ENCODE data around the gene CPSF4.

CPSF4 gene

GRCh38 chr7:99449326-99449725 lies 10.6 kb downstream of the CPSF4 start:
- no peak for DNase-seq

DNA sequence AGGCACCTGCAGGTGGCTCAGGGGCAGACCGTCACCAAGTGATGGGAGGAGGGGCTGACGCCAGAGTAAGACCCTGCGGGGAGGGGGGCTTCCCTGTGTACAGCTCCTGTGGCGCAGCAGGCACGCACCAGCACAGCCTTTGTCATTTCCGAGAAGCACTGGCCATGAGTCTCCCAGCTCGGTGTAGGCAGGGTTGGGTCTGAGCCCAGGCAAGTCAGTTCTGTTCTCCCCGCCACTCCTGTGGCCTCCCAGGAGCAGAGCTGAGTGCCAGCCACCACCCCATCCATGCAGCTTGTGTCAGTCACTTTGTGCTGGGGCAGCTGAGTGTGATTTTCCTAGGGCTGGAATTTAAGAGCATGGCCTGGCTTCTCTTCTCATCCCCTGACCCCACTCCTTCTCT lies 13.2 kb downstream of the CPSF4 start:
- no peak for DNase-seq

GRCh38 chr7:99452541-99452940 lies 13.8 kb downstream of the CPSF4 start:
- no peak for DNase-seq

DNA sequence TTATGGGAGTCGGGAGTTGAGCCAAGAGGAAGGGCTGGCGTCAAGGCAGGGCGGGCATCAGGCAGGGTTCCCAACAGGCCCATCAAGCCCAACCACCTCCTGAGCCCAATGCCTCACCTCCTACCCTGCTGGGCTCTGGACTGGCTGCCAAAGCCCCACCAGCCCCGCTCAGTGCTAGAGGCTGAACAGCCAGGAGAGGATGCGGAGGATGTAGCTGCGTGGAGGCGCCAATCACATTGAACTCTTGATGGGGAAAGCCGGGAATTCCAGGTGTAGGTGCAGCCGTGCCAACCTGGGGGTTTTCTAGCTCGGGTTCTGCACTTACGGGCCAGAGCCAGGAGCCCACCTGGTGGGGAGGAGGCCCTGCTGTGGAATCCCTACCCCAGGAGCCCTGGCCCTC lies 14.4 kb downstream of the CPSF4 start:
- no peak for DNase-seq

DNA sequence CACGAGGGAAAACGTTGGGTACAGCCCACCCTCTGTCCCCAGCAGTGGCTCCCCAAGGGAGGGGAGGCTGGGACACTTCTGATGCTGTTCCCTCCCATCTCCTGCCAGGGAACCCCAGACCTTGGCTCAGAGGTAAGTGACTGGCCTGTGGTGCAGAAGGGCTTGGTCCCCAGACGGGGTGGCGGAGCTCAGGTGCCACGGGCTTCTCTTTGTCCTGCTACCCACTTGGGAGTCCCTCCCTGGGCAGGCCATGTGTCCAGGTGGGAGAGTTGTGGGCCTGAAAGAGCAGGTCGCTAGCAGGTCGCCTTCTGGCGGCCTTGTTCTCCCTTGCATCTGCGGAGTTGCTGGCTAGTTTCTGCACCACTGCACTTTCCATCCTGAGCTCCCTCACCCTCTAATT lies 17.1 kb downstream of the CPSF4 start:
- no peak for DNase-seq

DNA sequence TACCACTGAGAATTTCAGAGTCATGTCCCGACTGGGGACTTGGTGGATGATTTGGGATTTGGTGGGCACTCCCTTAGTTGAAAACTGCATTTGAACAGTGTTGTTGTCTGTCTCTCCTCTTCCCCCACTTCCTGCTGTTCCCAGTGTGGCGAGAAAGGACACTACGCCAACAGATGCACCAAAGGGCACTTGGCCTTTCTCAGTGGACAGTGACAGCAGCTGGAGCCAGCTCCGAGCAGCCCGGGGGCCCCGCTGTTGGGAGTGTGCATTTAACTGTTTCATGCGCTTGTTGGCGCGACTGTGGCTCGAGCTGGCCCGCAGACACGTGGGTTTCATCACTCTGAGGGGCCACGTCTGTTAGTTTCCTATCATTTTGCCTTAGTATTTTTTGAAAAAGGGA lies 17.5 kb downstream of the CPSF4 start:
- DNase-seq, result no peak

- DNase-seq, result no peak
These were observed 18.4 kb downstream of the CPSF4 start for GRCh38 chr7:99457050-99457649.

GRCh38 chr7:99457650-99458493 lies 19.1 kb downstream of the CPSF4 start:
- no peak for DNase-seq

- peak; percentile 19 for DNase-seq
These were observed 20.3 kb downstream of the CPSF4 start for GRCh38 chr7:99459087-99459486.

DNA sequence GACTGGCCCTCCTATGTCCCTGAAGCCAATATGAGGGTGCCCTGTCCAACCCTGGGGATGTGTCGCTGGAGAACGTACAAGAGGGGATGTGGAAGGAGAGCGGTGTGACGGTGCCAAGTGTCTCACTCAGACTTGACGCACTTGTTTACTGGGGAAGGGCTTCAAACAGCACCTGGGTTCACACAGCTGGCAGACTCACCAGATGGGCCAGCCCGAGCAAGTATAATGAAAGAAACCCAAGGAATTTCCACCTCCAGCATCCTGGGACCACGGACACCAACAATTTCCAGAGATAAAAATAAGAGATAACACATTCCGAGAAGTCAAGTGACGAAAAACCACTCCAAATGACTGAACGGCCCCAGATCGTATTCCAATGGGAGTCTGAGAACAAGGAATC lies 21.9 kb downstream of the CPSF4 start:
- DNase-seq, result no peak

DNA sequence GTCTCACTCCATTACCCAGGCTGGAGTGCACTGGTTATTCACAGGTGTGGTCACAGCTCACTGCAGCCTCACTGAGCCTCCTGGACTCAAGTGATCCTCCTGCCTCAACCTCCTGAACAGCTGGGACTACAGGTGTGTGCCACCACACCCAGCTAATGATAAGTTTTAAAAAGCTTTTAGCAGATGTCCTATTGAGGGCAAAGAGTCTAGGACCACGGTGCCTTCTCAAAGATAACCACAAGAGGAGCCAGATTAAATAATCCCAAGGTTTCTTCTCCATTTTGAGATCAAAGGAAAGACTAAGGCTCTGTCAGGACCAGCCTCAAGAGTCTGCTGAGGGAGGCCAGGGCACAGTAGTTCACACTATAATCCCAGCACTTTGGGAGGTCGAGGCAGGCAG lies 22.5 kb downstream of the CPSF4 start:
- DNase-seq, result no peak

DNA sequence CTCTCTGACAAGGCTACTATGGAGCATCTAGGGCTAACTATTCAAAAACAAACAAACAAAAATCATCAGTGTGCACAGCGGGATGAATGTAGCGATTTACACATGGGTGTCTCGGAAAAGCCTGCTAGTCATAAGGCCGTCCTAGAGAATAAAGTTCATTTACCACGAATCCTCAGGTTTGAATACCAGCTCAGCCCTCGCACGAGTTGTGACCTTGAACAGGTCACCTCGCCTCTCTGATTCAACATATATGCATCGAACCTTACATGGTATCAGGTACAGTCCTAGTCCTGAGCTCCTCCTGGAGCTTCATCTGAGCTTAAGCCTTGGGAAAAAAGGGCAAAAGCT lies 26.7 kb downstream of the CPSF4 start:
- no peak for DNase-seq

GRCh38 chr7:99468336-99468918 lies 29.7 kb downstream of the CPSF4 start:
- no peak for DNase-seq

- no peak for DNase-seq
These were observed 30.8 kb downstream of the CPSF4 start for GRCh38 chr7:99469381-99470065.

DNA sequence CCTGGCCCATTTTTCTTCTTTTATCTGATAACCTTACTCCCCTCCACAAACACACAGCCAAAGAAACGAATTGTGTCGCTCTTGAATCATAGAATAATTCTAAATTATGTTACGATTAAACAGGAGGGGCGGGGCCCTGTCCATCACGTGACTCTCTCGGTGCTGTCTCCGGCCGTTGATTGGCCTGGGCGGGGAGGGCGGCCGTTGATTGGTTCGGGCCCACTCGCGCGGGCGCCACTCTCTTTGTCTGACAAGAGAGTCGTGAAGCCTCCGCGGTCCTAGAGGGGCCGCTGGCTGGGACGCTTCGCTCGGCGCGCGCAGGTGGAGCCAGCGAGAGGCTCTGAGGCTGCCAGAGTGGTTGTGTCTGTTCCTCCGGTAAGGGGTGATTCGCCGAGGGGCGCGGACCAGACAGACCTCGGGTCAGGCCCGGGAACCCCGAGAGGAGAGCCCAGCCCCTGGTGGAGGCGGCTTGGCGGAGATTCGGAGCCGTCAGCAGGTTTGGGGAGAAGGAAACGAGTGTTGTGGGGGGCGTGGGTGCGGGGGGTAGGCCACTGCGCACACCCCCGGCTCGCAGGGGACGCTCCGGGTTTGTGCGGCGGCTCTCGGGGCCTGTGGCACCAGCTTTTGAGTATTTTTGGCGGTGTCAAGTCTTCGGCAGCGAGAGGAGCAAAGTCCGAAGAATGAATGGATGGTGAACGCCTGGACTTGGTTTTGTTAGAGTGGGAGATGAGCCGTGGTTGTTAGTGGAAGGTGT lies 34.0 kb downstream of the CPSF4 start, which contains the start of gene ZNF789:
TSS of gene ZNF789 (plus strand) at position 330 of the 754 bp plus-strand sequence. CDS start 3,567 bp downstream, outside the sequence.
- DNase-seq, result peak; percentile 97

DNA sequence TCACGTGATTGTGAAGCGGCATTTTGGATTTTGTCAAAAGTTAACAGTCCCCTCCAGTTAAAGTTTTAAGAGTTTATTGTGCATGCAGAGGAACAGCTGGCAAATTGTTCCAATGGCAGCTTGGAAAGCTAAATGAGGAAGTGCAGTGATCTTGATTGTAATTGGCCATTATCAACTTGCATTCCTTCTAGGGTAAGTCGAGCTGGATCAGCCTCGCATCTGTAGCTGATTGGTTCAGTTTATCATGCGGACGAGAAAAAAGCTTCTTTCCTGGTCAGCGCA lies 34.5 kb downstream of the CPSF4 start:
- peak; percentile 72 for DNase-seq

DNA sequence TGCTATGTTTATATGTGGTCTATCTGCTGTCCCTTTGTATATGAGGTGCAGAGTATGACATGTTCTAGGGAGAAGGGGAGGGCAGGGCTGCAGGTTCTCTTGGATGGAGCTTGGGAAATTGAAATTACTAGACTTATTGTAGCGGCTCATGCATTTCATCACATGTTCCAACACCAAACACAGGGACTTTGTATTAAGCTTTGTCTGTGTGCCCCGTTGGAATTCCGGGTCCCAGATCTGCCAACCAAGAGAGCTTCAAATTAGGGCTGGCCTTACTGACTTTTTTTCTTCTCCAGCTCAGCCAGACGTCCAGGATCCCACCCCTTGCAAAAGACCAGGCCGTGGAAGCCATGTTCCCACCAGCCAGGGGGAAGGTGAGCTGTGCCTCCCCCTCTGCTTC lies 37.4 kb downstream of the CPSF4 start:
- DNase-seq, result no peak

DNA sequence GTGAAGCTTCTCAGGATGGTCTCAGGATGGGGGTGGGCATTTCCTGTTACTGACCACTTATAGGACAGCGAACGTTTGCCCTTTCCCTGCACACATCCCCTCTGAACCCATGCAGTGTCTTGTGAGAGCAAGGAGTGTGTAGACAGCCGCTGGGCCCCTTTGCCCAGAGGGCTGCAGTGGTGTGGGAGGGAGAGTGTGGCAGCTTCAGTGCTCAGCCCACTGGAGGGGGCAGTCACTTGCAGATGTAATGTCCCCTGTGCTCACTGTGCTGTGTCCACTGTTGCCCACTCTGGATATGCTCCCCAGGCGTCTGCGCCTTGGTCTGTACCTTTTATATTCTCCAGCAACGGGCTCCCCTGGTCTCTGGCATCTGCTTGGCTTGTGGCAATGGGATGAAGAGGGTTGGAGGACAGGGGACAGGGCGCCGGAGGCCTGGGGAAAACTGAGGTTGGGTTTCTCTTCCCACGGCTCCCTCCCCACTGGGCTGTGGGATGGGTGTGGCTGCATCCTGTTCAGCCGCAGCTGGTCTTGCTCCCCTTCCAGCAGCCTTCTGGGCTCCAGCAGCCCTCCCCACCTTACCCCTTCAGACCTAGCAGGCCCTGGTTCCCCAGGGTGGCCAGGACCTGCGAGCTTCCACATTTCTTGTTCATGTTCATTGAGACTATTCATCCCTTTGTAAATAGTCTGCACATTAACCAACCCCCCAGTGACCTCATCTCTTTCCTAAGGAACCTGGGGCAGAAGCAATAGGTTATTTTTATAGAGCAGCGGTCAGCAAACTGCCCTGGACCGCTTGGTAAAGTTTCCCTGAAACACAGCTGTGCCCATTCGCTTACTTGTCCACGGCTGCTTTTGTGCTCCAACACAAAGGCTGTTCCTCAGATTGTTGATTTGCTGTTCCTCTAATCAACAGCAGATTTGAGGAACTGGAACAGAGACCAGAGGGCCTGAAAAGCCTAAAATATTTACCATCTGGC lies 40.0 kb downstream of the CPSF4 start:
- no peak for DNase-seq

GRCh38 chr7:99485094-99485493 lies 46.4 kb downstream of the CPSF4 start:
- DNase-seq, result no peak

DNA sequence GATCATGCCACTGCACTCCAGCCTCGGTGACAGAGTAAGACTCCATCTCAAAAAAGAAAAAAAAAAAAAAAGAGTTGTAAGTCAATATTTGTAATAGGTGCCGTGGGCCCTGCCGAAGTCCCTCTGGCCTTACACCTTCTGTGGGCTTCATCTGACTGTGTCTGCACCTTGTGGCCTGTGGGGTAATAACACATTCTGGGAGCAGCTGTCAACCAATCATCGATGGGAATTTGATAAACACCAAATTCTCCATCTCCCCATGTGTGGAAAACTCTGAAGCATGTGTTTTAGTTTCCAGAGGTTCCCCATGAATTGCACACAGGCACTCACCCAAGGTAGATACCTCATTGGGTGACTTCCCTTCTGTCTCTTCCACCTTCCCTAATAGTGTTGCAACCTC lies 50.5 kb downstream of the CPSF4 start:
- no peak for DNase-seq

DNA sequence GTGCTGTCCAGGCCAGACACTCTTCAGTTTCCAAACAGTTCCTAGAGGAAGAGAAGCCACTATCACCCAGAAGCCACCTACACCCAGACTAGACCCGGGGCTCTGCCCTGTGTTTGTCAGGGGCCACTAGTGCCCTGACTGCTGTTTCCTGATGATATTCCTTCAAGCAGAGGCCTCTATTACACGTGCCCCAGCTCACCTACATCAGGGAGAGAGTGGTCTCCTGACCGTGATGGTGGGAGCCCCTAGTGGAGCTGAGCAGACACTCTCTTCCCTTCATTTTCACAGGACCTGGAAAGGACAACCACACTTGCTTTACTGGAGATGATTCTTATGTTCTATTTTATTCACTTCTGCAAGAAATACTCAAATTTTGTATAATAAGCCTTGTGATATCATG lies 52.1 kb downstream of the CPSF4 start:
- no peak for DNase-seq

DNA sequence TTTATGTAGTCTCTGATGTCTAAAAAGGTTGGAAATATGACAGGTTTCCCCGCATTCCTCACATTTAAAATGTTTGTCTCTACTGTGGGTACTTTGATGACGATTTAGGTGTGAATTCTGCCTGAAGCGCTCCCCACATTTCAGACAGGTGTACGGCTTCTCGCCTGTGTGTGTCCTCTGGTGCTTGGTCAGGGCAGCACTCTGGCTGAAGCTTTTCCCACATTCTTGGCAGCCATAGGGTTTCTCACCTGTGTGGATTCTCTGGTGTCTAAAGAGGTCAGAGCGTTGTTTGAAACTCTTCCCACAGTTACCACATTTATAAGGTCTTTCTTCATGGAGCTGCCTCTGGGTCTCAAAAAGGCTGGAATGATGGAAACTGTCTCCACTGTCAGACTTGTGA lies 55.1 kb downstream of the CPSF4 start:
- no peak for DNase-seq
